Osteoblast (primary cell): ENCODE results near the gene ANKRD26. TPM values are rescaled to one million over a fixed set of nuclear protein-coding genes. Genes with fewer than 3 reads are reported as not detected.
A peak's percentile ranks its signal among the peaks of the same experiment; 100 is the strongest.

Source experiments
- DNase-seq: peaks from one replicate; pipeline ENCODE4 v3.0.0; 2011; ENCODE audit warnings: low spot score, mixed read lengths; ENCODE audit not compliant: insufficient read length; ENCODE audit errors: missing footprints
- H2AFZ ChIP-seq: 2 replicates; pipeline ENCODE4 v1.6.0; 2011; ENCODE audit warnings: mild to moderate bottlenecking, low read length
- H3K27ac ChIP-seq: 2 replicates; pipeline ENCODE4 v1.5.1; 2011; ENCODE audit warnings: mild to moderate bottlenecking, low read depth, low read length, moderate library complexity
- H3K27me3 ChIP-seq: 2 replicates; pipeline ENCODE4 v1.6.0; 2012; ENCODE audit warnings: mild to moderate bottlenecking, control low read depth, inconsistent platforms, low read length, moderate library complexity; ENCODE audit not compliant: insufficient read depth
- H3K36me3 ChIP-seq: 2 replicates; pipeline ENCODE4 v1.5.1; 2011; ENCODE audit warnings: mild to moderate bottlenecking, low read length, control low read depth, moderate library complexity; ENCODE audit not compliant: insufficient read depth
- H3K4me1 ChIP-seq: 2 replicates; pipeline ENCODE4 v1.5.1; 2011; ENCODE audit warnings: mild to moderate bottlenecking, low read length, control low read depth, moderate library complexity; ENCODE audit not compliant: insufficient read depth
- H3K4me2 ChIP-seq: 2 replicates; pipeline ENCODE4 v1.6.0; 2011; ENCODE audit warnings: mild to moderate bottlenecking, low read length; ENCODE audit not compliant: insufficient read depth
- H3K4me3 ChIP-seq: fragments of 200-600 bp; sonication (generic); 3 replicates; pipeline ENCODE4 v1.5.1; 2012; ENCODE audit warnings: mild to moderate bottlenecking, low read length, inconsistent platforms; ENCODE audit not compliant: insufficient read depth
- H3K79me2 ChIP-seq: 2 replicates; pipeline ENCODE4 v1.6.0; 2012; ENCODE audit warnings: mild to moderate bottlenecking, low read length, control low read depth, inconsistent platforms; ENCODE audit not compliant: insufficient read depth
- H3K9me3 ChIP-seq: 2 replicates; pipeline ENCODE4 v1.5.1; 2011; ENCODE audit warnings: low read depth, low read length, control low read depth
- H4K20me1 ChIP-seq: 2 replicates; pipeline ENCODE4 v1.6.0; 2012; ENCODE audit warnings: mild to moderate bottlenecking, low read length, control low read depth; ENCODE audit not compliant: insufficient read depth
- CTCF ChIP-seq: IDR thresholded peaks from 2 replicates; pipeline ENCODE4 v1.5.1; 2011; ENCODE audit warnings: mild to moderate bottlenecking, low read depth, low read length, moderate library complexity; ENCODE audit errors: extremely low read depth
- total RNA-seq: library from RNA; depleted of rRNA; stranded (reverse); fragments of >200 nt; gene quantifications from 2 replicates; pipeline ENCODE4 v1.2.3, GENCODE V29; 2012

Gene ANKRD26
- 10.9 and 15.6 TPM in 2 replicates for total RNA-seq

GRCh38 chr10:27099916-27100812, at the start of gene ANKRD26:
ANKRD26 (minus strand) TSS chr10:27100494; CDS start chr10:27100326, 168 bp downstream.
- peak; percentile 97 for DNase-seq
- Histone ChIP-seq H3K36me3 (no peaks in the 10 kb centered on the region), H3K4me2 (peak within 1 kb of the TSS; percentile 99), H3K79me2 (peaks cover 12% of the 10 kb centered on the region), H3K9me3 (no peaks in the 10 kb centered on the region), H3K4me1 (peaks cover 10% of the 10 kb centered on the region), H3K4me3 (peak within 1 kb of the TSS; percentile 87), H4K20me1 (no peaks in the 10 kb centered on the region), H2AFZ (peak within 1 kb of the TSS; percentile 85), H3K27me3 (no peaks in the 10 kb centered on the region), H3K27ac (peak within 1 kb of the TSS; percentile 81)
- TF ChIP-seq CTCF, result no peak

DNA sequence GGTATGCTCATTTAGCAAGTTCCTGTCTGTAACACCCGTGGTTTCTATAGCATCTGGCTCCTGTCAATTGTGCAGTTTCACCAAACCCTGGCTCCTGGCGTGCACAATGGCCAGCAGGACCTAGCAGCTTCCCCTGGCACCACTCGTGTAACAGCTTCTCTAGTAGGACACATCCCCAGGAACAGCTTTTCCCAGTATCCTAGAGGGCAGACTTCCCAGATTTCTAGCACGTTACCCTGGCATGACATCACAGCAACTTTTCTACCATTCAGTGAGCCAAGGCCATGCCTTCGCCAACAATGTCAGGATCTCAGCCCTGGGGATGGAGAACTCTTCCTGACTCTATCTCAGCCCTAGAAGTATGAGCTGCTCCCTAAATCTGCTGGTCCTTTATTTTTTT, 47.4 kb upstream of the ANKRD26 start:
- DNase-seq, result no peak
- peaks cover 89% of the 10 kb centered on the region for H3K79me2 ChIP-seq
- TF ChIP-seq CTCF, result no peak

DNA sequence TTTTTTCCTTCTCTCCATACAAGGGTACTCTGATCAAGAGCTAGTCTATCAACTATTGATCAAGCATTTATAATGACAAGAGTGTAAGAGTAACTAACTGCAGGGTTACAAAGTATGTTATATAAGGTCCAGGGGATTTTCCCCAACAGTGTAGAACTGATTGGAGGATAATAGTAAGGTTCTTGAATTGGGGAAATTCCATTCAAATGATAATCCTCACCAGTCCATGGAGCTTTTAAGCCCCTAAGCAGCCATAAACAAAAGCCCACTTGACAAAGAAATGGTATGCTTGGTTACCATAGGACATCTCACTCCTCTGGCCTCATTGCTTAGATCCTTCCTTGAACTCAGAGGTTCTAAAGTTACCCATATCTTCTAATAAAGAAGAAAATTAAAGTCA, 45.6 kb upstream of the ANKRD26 start:
- Histone ChIP-seq H3K27ac (no peak overlapping the region), H3K36me3 (peaks cover 76% of the 10 kb centered on the region), H3K79me2 (peaks cover 79% of the 10 kb centered on the region), H3K4me2 (no peak overlapping the region), H3K9me3 (no peaks in the 10 kb centered on the region), H4K20me1 (peaks cover 42% of the 10 kb centered on the region), H3K4me3 (no peak overlapping the region), H3K27me3 (no peaks in the 10 kb centered on the region), H3K4me1 (peaks cover 4% of the 10 kb centered on the region), H2AFZ (no peak overlapping the region)
- TF ChIP-seq CTCF, result no peak
- no peak for DNase-seq

More for the DNA sequence above, 47.4 kb upstream of the ANKRD26 start:
- Histone ChIP-seq H2AFZ (no peak overlapping the region), H3K36me3 (peaks cover 60% of the 10 kb centered on the region), H4K20me1 (peaks cover 54% of the 10 kb centered on the region), H3K4me3 (no peak overlapping the region), H3K4me2 (no peak overlapping the region), H3K27ac (no peak overlapping the region), H3K27me3 (no peaks in the 10 kb centered on the region), H3K9me3 (no peaks in the 10 kb centered on the region), H3K4me1 (peaks cover 9% of the 10 kb centered on the region)

- no peak for TF ChIP-seq CTCF
- peaks cover 86% of the 10 kb centered on the region for H3K36me3 ChIP-seq
Observed at GRCh38 chr10:27143686-27144085, 43.4 kb upstream of the ANKRD26 start.

More at GRCh38 chr10:27143686-27144085, 43.4 kb upstream of the ANKRD26 start:
- no peak overlapping the region for H3K4me3 ChIP-seq
- peaks cover 62% of the 10 kb centered on the region for H3K79me2 ChIP-seq
- H3K4me2 ChIP-seq, result no peak overlapping the region
- no peaks in the 10 kb centered on the region for H3K9me3 ChIP-seq
- peak; percentile 49 for DNase-seq
- no peaks in the 10 kb centered on the region for H3K27me3 ChIP-seq
- peaks cover 4% of the 10 kb centered on the region for H3K4me1 ChIP-seq
- peaks cover 25% of the 10 kb centered on the region for H4K20me1 ChIP-seq
- no peak overlapping the region for H3K27ac ChIP-seq
- no peak overlapping the region for H2AFZ ChIP-seq
